ENCODE data around the gene PDLIM4. TPM values are rescaled to one million over a fixed set of nuclear protein-coding genes. Genes with fewer than 3 reads are reported as not detected.

The PDLIM4 gene, protein sequence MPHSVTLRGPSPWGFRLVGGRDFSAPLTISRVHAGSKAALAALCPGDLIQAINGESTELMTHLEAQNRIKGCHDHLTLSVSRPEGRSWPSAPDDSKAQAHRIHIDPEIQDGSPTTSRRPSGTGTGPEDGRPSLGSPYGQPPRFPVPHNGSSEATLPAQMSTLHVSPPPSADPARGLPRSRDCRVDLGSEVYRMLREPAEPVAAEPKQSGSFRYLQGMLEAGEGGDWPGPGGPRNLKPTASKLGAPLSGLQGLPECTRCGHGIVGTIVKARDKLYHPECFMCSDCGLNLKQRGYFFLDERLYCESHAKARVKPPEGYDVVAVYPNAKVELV
- total RNA-seq (2014; rRNA removed; shearing (Covaris generic)) = not detected in 2 replicates
- not detected in 2 replicates for total RNA-seq (2022)
- Bru-seq, nascent RNA = not detected
- not detected for BruChase-seq, experiment 1, labeled RNA remaining after a 6-hour chase
- not detected for BruChase-seq, experiment 2, labeled RNA remaining after a 2-hour chase
- long read RNA-seq = 0 reads

DNA sequence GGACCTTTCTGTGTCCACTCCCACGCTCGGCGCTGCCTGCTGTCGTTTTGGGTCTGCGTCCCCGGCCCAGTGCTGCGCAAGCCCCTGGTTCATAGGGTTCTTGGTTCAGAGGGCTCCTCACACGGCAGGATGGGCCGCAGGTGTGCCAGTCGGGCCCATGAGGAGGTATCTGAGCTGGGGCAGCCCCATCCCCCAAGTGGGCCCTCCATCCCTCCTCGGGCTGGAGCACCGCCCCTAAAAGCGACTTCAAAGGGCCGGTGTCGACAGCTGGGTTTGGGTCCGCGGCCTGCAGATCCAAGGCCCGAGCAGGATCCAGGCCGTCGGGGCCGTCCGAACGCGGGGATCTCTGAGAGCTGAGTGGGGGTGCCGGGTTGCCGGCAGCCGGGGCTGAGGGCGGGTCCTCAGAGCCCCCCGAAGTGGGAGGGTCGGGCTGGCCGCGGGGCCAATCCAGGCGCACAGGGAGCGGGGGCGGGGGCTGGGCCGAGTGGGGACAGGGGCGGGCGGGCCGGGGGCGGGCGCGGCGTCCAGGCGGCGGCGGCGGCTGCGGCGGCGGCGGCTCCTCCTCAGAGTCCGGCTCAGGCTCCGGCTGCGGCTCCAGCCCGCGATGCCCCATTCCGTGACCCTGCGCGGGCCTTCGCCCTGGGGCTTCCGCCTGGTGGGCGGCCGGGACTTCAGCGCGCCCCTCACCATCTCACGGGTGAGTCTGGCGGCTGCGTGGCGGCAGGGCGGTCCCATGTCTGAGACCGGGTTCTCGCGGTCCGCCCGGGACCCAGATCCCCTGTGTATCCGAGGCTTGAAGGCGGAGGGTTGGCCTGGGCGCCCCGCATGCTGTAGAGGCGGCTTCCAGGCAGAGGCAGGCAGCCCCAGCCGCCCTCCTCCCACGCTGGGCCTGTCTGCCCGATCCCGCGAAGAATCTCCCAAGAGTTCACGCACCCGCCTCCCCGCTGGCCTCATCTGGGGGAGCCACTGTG, at the start of gene PDLIM4:
Gene PDLIM4, plus strand, starts transcription at position 566 of the 971 bp plus-strand sequence. Its CDS starts 39 bp downstream, at position 605.
- ChIA-PET CTCF (ENCODE audit: unreplicated experiment) (no interaction called here), POLR2A (no interaction called here)
- H4K20me1 ChIP-seq (ENCODE audit: insufficient read depth, low read length) = no peaks in the 10 kb centered on the region
- no peaks in the 10 kb centered on the region for H3K4me1 ChIP-seq (ENCODE audit: insufficient read depth, low read length, poor library complexity, severe bottlenecking)
- no peak within 1 kb of the TSS for H2AFZ ChIP-seq (ENCODE audit: low read length)
- intact Hi-C loops (cut with micrococcal nuclease; ENCODE audit: unreplicated experiment) = no loop called here
- no peaks in the 10 kb centered on the region for H3K9me3 ChIP-seq (ENCODE audit: low read length)
- no peaks in the 10 kb centered on the region for H3K36me3 ChIP-seq (ENCODE audit: insufficient read depth, low read length)
- no TSS peak for BruUV-seq (replicated peaks)
- no peak within 1 kb of the TSS for H3K4me2 ChIP-seq (ENCODE audit: low read length)
- no peak within 1 kb of the TSS for H3K4me3 ChIP-seq (ENCODE audit: low read depth, low read length, poor library complexity, severe bottlenecking)
- no peak for TF ChIP-seq EZH2phosphoT487 (IDR thresholded peaks at IDR 0.05; ENCODE audit: borderline replicate concordance, low read depth, low read length)
- TF ChIP-seq, protein P1, sequence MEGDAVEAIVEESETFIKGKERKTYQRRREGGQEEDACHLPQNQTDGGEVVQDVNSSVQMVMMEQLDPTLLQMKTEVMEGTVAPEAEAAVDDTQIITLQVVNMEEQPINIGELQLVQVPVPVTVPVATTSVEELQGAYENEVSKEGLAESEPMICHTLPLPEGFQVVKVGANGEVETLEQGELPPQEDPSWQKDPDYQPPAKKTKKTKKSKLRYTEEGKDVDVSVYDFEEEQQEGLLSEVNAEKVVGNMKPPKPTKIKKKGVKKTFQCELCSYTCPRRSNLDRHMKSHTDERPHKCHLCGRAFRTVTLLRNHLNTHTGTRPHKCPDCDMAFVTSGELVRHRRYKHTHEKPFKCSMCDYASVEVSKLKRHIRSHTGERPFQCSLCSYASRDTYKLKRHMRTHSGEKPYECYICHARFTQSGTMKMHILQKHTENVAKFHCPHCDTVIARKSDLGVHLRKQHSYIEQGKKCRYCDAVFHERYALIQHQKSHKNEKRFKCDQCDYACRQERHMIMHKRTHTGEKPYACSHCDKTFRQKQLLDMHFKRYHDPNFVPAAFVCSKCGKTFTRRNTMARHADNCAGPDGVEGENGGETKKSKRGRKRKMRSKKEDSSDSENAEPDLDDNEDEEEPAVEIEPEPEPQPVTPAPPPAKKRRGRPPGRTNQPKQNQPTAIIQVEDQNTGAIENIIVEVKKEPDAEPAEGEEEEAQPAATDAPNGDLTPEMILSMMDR (conservative IDR thresholded peaks at IDR 0.05; ENCODE audit: low read length) = no peak
- DNase-seq (ENCODE audit: low spot score) = no peak
- no peaks in the 10 kb centered on the region for H3K9me2 ChIP-seq (ENCODE audit: insufficient read depth, low read length)
- no peak within 1 kb of the TSS for H3K27ac ChIP-seq (ENCODE audit: low read depth, low read length, poor library complexity, severe bottlenecking)
- H3K79me2 ChIP-seq (ENCODE audit: insufficient read depth, low read depth, low read length) = no peaks in the 10 kb centered on the region

DNA sequence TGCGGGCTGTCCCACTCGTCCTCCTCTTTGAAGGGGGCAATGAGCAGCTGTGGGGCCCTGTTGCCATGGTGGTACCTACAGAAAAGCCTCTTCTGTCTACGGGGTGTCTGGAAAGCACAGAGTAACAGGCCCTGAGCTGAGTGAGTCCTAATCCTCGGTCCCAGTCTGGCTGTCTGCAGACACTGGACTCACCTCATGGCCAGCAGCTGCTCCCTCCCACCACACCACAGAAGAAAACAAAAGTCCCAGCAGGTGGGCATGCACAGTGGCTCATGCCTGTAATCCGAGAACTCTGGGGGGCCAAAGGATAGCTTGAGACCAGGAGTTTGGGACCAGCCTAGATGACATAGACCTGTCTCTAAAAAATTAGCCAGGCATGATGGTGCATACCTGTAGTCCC, 49.7 kb upstream of the PDLIM4 start:
- DNase-seq (ENCODE audit: low spot score) = no peak
- no peaks in the 10 kb centered on the region for H4K20me1 ChIP-seq (ENCODE audit: insufficient read depth, low read length)
- POLR2A ChIA-PET = interaction anchor here (0.5 to 2.4 kb wide), 3 partner anchors 15 to 183 kb away, joined by 4 to 13 read pairs (median 9); no protein-coding TSS in a partner anchor
- H3K4me2 ChIP-seq (ENCODE audit: low read length) = peak overlapping the region; percentile 18; the same call in 1 of the 2 replicates
- peak overlapping the region; percentile 91 for H3K27ac ChIP-seq (ENCODE audit: low read depth, low read length, poor library complexity, severe bottlenecking)
- TF ChIP-seq EZH2phosphoT487 (IDR thresholded peaks at IDR 0.05; ENCODE audit: borderline replicate concordance, low read depth, low read length) = no peak
- TF ChIP-seq, protein P1 (conservative IDR thresholded peaks at IDR 0.05; ENCODE audit: low read length) = no peak
- peaks cover 84% of the 10 kb centered on the region for H3K4me1 ChIP-seq (ENCODE audit: insufficient read depth, low read length, poor library complexity, severe bottlenecking)
- H2AFZ ChIP-seq (ENCODE audit: low read length) = peak overlapping the region; percentile 8; the same call in 1 of the 2 replicates
- intact Hi-C loops (cut with micrococcal nuclease; ENCODE audit: unreplicated experiment) = loop anchor here (10.0 kb wide), 1 partner anchor 287 kb away; the partner anchor contains the start of gene IRF1
- H3K9me3 ChIP-seq (ENCODE audit: low read length) = no peaks in the 10 kb centered on the region
- H3K4me3 ChIP-seq (ENCODE audit: low read depth, low read length, poor library complexity, severe bottlenecking) = no peak overlapping the region
- no peaks in the 10 kb centered on the region for H3K36me3 ChIP-seq (ENCODE audit: insufficient read depth, low read length)
- H3K9me2 ChIP-seq (ENCODE audit: insufficient read depth, low read length) = no peaks in the 10 kb centered on the region
- CTCF ChIA-PET (ENCODE audit: unreplicated experiment) = interaction anchor here (0.5 to 1.7 kb wide), 3 partner anchors 15 to 225 kb away, joined by 3 to 7 read pairs (median 3); no protein-coding TSS in a partner anchor
- BruUV-seq (replicated peaks) = no TSS peak
- H3K79me2 ChIP-seq (ENCODE audit: insufficient read depth, low read depth, low read length) = no peaks in the 10 kb centered on the region

Data from OCI-LY7 (cell line).